T-helper 1 cell treated with Interleukin-12 subunit alpha and Interleukin-12 subunit beta and Interleukin-4 antibody, amounts not matched to agents 30 μg/mL and 1 μg/mL, for 36 hours (primary cell): ENCODE measurements around the gene KISS1R.

Source experiments
- H3K27ac Mint-ChIP-seq: one replicate; pipeline ENCODE4 v1.8.0; 2021; ENCODE audit warnings: mild to moderate bottlenecking, mixed read lengths
- H3K27me3 Mint-ChIP-seq: one replicate; pipeline ENCODE4 v1.8.0; 2021; ENCODE audit warnings: low read depth, mixed read lengths
- H3K36me3 Mint-ChIP-seq: one replicate; pipeline ENCODE4 v1.8.0; 2021; ENCODE audit warnings: low read depth, mixed read lengths
- H3K4me1 Mint-ChIP-seq: one replicate; pipeline ENCODE4 v1.8.0; 2021; ENCODE audit warnings: low read depth, mixed read lengths
- H3K4me3 Mint-ChIP-seq: one replicate; pipeline ENCODE4 v1.8.0; 2021; ENCODE audit warnings: mild to moderate bottlenecking, moderate library complexity, mixed read lengths
- H3K9me3 Mint-ChIP-seq: one replicate; pipeline ENCODE4 v1.8.0; 2021; ENCODE audit warnings: mixed read lengths

The KISS1R gene

GRCh38 chr19:929891-930258, 12.7 kb downstream of the KISS1R start:
- H3K4me1 Mint-ChIP-seq: peaks cover 5% of the 10 kb centered on the region
- H3K4me3 Mint-ChIP-seq: no peak overlapping the region
- no peak overlapping the region for H3K27ac Mint-ChIP-seq
- no peaks in the 10 kb centered on the region for H3K27me3 Mint-ChIP-seq
- no peaks in the 10 kb centered on the region for H3K9me3 Mint-ChIP-seq
- no peaks in the 10 kb centered on the region for H3K36me3 Mint-ChIP-seq

GRCh38 chr19:931860-932647, 14.9 kb downstream of the KISS1R start:
- Mint-ChIP-seq H3K27me3 (no peaks in the 10 kb centered on the region), H3K27ac (no peak overlapping the region), H3K4me1 (peaks cover 6% of the 10 kb centered on the region), H3K9me3 (no peaks in the 10 kb centered on the region), H3K4me3 (no peak overlapping the region), H3K36me3 (no peaks in the 10 kb centered on the region)

- Mint-ChIP-seq H3K36me3 (peaks cover 4% of the 10 kb centered on the region), H3K27ac (no peak overlapping the region)
Observed at GRCh38 chr19:932648-933552, 15.8 kb downstream of the KISS1R start.

GRCh38 chr19:933553-933882, 16.4 kb downstream of the KISS1R start:
- no peak overlapping the region for H3K27ac Mint-ChIP-seq
- H3K9me3 Mint-ChIP-seq: no peaks in the 10 kb centered on the region
- H3K4me1 Mint-ChIP-seq: peaks cover 12% of the 10 kb centered on the region
- H3K27me3 Mint-ChIP-seq: no peaks in the 10 kb centered on the region
- H3K4me3 Mint-ChIP-seq: no peak overlapping the region
- H3K36me3 Mint-ChIP-seq: peaks cover 7% of the 10 kb centered on the region

More at GRCh38 chr19:932648-933552, 15.8 kb downstream of the KISS1R start:
- Mint-ChIP-seq H3K4me3 (peak overlapping the region; percentile 78), H3K4me1 (peaks cover 10% of the 10 kb centered on the region), H3K27me3 (no peaks in the 10 kb centered on the region), H3K9me3 (no peaks in the 10 kb centered on the region)

GRCh38 chr19:934197-934840, 17.2 kb downstream of the KISS1R start:
- Mint-ChIP-seq H3K36me3 (peaks cover 8% of the 10 kb centered on the region), H3K9me3 (no peaks in the 10 kb centered on the region), H3K4me3 (no peak overlapping the region), H3K4me1 (peaks cover 13% of the 10 kb centered on the region), H3K27ac (no peak overlapping the region), H3K27me3 (no peaks in the 10 kb centered on the region)

- H3K36me3 Mint-ChIP-seq: peaks cover 15% of the 10 kb centered on the region
- H3K4me1 Mint-ChIP-seq: peaks cover 16% of the 10 kb centered on the region
Observed at GRCh38 chr19:934865-935479, 17.8 kb downstream of the KISS1R start.

GRCh38 chr19:936175-936546, 19.0 kb downstream of the KISS1R start:
- Mint-ChIP-seq H3K27ac (no peak overlapping the region), H3K4me1 (peaks cover 21% of the 10 kb centered on the region), H3K4me3 (no peak overlapping the region), H3K36me3 (peaks cover 19% of the 10 kb centered on the region), H3K9me3 (no peaks in the 10 kb centered on the region), H3K27me3 (peaks cover 5% of the 10 kb centered on the region)

More at GRCh38 chr19:934865-935479, 17.8 kb downstream of the KISS1R start:
- Mint-ChIP-seq H3K4me3 (no peak overlapping the region), H3K27ac (no peak overlapping the region), H3K9me3 (no peaks in the 10 kb centered on the region), H3K27me3 (peaks cover under 1% of the 10 kb centered on the region)

GRCh38 chr19:937259-937694, 20.1 kb downstream of the KISS1R start:
- peaks cover 24% of the 10 kb centered on the region for H3K4me1 Mint-ChIP-seq
- peak overlapping the region; percentile 62 for H3K27ac Mint-ChIP-seq
- H3K4me3 Mint-ChIP-seq: peak overlapping the region; percentile 49
- H3K9me3 Mint-ChIP-seq: no peaks in the 10 kb centered on the region
- peaks cover 21% of the 10 kb centered on the region for H3K36me3 Mint-ChIP-seq
- H3K27me3 Mint-ChIP-seq: peaks cover 5% of the 10 kb centered on the region

GRCh38 chr19:938233-938923, 21.2 kb downstream of the KISS1R start:
- Mint-ChIP-seq H3K9me3 (no peaks in the 10 kb centered on the region), H3K4me1 (peaks cover 22% of the 10 kb centered on the region), H3K4me3 (no peak overlapping the region), H3K27me3 (peaks cover 5% of the 10 kb centered on the region), H3K27ac (no peak overlapping the region), H3K36me3 (peaks cover 21% of the 10 kb centered on the region)

GRCh38 chr19:939439-939838, 22.3 kb downstream of the KISS1R start:
- H3K4me3 Mint-ChIP-seq: no peak overlapping the region

GRCh38 chr19:939922-940321, 22.8 kb downstream of the KISS1R start:
- H3K9me3 Mint-ChIP-seq: no peaks in the 10 kb centered on the region
- peaks cover 21% of the 10 kb centered on the region for H3K36me3 Mint-ChIP-seq
- H3K27ac Mint-ChIP-seq: no peak overlapping the region
- peaks cover 22% of the 10 kb centered on the region for H3K4me1 Mint-ChIP-seq
- H3K27me3 Mint-ChIP-seq: peaks cover 5% of the 10 kb centered on the region
- H3K4me3 Mint-ChIP-seq: peak overlapping the region; percentile 77

More at GRCh38 chr19:939439-939838, 22.3 kb downstream of the KISS1R start:
- Mint-ChIP-seq H3K27me3 (peaks cover 5% of the 10 kb centered on the region), H3K27ac (no peak overlapping the region), H3K4me1 (peaks cover 22% of the 10 kb centered on the region), H3K9me3 (no peaks in the 10 kb centered on the region), H3K36me3 (peaks cover 21% of the 10 kb centered on the region)

- peaks cover 22% of the 10 kb centered on the region for H3K4me1 Mint-ChIP-seq
- peak overlapping the region; percentile 77 for H3K4me3 Mint-ChIP-seq
- H3K27me3 Mint-ChIP-seq: peaks cover 5% of the 10 kb centered on the region
- H3K9me3 Mint-ChIP-seq: no peaks in the 10 kb centered on the region
- H3K36me3 Mint-ChIP-seq: peaks cover 21% of the 10 kb centered on the region
- H3K27ac Mint-ChIP-seq: no peak overlapping the region
Observed at GRCh38 chr19:940591-941291, 23.6 kb downstream of the KISS1R start.
